Peyer's patch (tissue), 4 donors: ENCODE data around the gene EIF5. TPM values are rescaled to one million over a fixed set of nuclear protein-coding genes. Genes with fewer than 3 reads are reported as not detected.

Source experiments
- DNase-seq, 3 donors: peaks; one replicate each; pipeline ENCODE4 v3.0.0-alpha.2; 2017 to 2019
- H3K27ac ChIP-seq, 4 donors: fragments of 200-600 bp; sonication (generic); one replicate each; pipeline ENCODE4 v1.5.1; 2016 to 2019
- H3K27me3 ChIP-seq, 2 donors: fragments of 200-600 bp; sonication (generic); one replicate each; pipeline ENCODE4 v1.5.1; 2019
- H3K36me3 ChIP-seq, 3 donors: fragments of 200-600 bp; sonication (generic); one replicate each; pipeline ENCODE4 v1.5.1; 2016 to 2019
- H3K4me1 ChIP-seq, 4 donors: fragments of 200-600 bp; sonication (generic); one replicate each; pipeline ENCODE4 v1.5.1; 2016 to 2019
- H3K4me3 ChIP-seq, 4 donors: fragments of 200-600 bp; sonication (generic); 1 replicate in 3 of 4; 2 replicates in 1 of 4; pipeline ENCODE4 v1.5.1; 2016 to 2019; ENCODE audit warnings: mild to moderate bottlenecking in 1 of 4
- H3K9me3 ChIP-seq, 4 donors: fragments of 200-600 bp; sonication (generic); one replicate each; pipeline ENCODE4 v1.5.1; 2016 to 2019; ENCODE audit warnings: mild to moderate bottlenecking in 1 of 4
- POLR2A ChIP-seq, 2 donors: fragments of 450-650 bp; IDR thresholded peaks; one replicate each; pipeline ENCODE4 v1.5.1; 2017; ENCODE audit warnings: antibody characterized with exemption in 2 of 2, mild to moderate bottlenecking in 2 of 2, moderate library complexity in 2 of 2
- total RNA-seq, 4 donors: library from RNA; depleted of rRNA; stranded (reverse); fragments of >200 nt; gene quantifications; one replicate each; pipeline ENCODE4 v1.1.0, GENCODE V29; 2016
- TF ChIP-seq, protein P1 (sequence below), 6 experiments: fragments of 450-650 bp in 4 of 6; fragments of 200-600 bp in 2 of 6; sonication (generic) in 1 of 6; IDR thresholded peaks; one replicate each; pipeline ENCODE4 v1.5.1; 2017 to 2019; ENCODE audit warnings: antibody characterized with exemption in 6 of 6, mild to moderate bottlenecking in 3 of 6, moderate library complexity in 1 of 6

EIF5 gene
- total RNA-seq, 4 donors from 2014 or later, result 176 to 226 (median 217) TPM

DNA sequence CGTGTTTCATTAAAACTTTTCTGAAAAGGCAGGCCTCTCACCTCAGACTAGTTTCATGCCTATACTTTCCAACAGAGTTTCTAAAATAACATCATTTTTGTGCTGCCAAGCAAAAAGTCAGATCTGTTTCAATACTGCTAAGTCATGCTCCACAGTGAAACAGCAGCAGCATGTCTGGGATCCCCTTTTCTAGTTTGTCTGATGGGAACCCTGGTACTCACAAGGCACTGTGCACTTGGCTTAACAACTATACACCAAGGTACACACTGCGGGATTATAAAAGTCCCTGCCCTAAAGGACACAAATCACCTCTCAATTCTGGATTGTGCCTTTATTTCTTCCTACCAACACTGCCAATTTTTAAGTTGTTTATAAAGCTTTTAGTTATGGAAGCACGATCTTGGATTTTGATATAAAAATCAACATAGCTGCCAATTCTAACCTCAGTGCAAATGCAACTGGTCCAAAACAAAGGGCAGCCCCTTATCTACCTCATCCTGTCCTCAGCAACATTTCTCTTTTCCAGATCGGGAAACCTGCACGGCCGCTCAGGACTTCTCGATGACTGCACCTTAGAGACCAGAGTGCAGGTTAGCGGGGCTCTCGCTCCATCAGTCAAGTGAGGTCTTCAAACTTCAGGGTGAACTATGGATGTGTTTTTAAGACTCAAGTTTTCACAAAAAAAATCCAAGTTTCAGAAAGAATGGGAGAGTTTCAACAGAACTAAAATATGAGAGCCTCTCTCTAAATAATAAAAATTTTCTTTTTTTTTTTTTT lies 1.7 kb upstream of the EIF5 start:
- DNase-seq, result peak in 1 of 3 donors; percentile 46
- Histone ChIP-seq H3K27me3 (no peaks in the 10 kb centered on the region), H3K9me3 (no peaks in the 10 kb centered on the region), H3K36me3 (peaks cover 0 to 22% (median 3%) of the 10 kb centered on the region in 3 donors), H3K27ac (peak overlapping the region in 2 of 4 donors; percentile 100), H3K4me3 (no peak overlapping the region), H3K4me1 (peaks cover 0 to 20% (median 11%) of the 10 kb centered on the region in 4 donors)
- TF ChIP-seq, protein P1, sequence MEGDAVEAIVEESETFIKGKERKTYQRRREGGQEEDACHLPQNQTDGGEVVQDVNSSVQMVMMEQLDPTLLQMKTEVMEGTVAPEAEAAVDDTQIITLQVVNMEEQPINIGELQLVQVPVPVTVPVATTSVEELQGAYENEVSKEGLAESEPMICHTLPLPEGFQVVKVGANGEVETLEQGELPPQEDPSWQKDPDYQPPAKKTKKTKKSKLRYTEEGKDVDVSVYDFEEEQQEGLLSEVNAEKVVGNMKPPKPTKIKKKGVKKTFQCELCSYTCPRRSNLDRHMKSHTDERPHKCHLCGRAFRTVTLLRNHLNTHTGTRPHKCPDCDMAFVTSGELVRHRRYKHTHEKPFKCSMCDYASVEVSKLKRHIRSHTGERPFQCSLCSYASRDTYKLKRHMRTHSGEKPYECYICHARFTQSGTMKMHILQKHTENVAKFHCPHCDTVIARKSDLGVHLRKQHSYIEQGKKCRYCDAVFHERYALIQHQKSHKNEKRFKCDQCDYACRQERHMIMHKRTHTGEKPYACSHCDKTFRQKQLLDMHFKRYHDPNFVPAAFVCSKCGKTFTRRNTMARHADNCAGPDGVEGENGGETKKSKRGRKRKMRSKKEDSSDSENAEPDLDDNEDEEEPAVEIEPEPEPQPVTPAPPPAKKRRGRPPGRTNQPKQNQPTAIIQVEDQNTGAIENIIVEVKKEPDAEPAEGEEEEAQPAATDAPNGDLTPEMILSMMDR (IDR thresholded peaks at IDR 0.05), result no peak
- TF ChIP-seq POLR2A (IDR thresholded peaks at IDR 0.05), result no peak

DNA sequence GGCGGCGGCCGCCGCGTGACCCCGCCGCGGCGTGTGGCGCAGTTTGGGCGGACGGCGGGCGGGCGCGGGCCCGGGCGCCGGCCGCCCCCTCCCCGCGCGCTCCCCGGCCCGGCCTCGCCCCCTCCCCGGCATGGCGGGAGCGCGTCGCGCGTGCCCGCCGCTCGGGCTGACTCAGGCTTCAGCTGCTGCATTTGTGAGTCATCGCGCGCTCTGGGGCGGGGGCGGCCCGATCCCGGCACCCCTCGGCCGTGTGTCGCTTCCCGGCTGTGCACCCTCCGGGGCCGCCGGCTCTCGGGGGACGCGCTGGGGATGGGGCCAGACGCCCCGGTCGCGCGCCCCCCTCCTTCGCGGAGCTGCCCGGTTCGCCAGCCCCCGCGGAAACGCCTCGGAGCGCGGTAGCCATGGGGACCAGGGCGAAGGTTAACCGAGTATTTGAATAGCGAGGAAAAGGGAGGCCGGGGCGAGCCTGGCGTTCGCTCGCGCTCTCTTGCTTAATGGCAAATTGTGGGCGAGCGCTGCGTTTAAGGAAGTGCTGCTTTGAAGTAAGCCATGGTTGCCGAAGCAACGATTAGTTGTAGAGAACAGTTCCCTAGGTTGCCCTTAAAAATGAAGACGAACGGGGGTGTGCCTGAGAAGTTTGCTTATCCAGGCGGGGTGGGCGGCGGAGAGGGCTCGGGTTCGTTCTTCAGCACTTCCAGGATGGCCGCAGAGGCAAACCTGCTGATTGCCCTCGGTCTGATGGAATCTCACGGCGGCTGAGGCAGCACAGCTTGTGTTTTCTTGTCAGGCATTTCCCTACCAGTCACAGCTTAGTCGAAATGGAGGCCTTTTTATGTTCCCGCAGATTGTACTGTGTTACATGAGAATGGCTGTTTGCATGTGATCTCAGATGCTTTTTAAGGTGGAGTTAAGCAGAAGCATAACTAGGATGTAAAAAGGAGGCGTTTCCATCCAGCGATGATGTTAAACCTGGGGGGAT lies 896 bp downstream of the EIF5 start:
- Histone ChIP-seq H3K9me3 (no peaks in the 10 kb centered on the region), H3K36me3 (peaks cover 0 to 48% (median 3%) of the 10 kb centered on the region in 3 donors), H3K27ac (peak overlapping the region; percentile 96 to 100 (median 100)), H3K27me3 (no peaks in the 10 kb centered on the region), H3K4me3 (peak overlapping the region; percentile 70 to 98 (median 98)), H3K4me1 (peaks cover 0 to 28% (median 11%) of the 10 kb centered on the region in 4 donors)
- peak; percentile 59 to 89 (median 89) for DNase-seq
- TF ChIP-seq, protein P1 (IDR thresholded peaks at IDR 0.05), result no peak
- TF ChIP-seq POLR2A (IDR thresholded peaks at IDR 0.05), result peak; percentile 23 to 49

DNA sequence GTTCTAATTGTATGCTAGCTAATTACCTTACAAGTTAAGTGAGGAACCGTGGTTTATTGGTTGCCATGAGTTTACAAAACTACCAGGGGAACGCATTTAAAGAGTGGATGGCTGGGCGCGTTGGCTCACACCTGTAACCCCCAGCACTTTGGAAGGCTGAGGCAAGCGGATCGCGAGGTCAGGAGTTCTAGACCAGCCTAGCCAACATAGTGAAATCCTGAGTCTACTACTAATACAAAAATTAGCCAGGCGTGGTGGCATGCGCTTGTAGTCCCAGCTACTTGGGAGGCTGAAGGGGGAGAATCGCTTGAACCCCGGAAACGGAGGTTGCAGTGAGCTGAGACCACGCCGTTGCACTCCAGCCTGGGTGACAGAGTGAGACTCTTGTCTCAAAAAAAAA lies 2.2 kb downstream of the EIF5 start:
- Histone ChIP-seq H3K9me3 (no peaks in the 10 kb centered on the region), H3K4me3 (peak overlapping the region in 2 of 4 donors; percentile 70 to 98), H3K36me3 (peaks cover 0 to 61% (median 3%) of the 10 kb centered on the region in 3 donors), H3K4me1 (peaks cover 0 to 28% (median 11%) of the 10 kb centered on the region in 4 donors), H3K27ac (no peak overlapping the region), H3K27me3 (no peaks in the 10 kb centered on the region)
- TF ChIP-seq POLR2A (IDR thresholded peaks at IDR 0.05), result no peak
- TF ChIP-seq, protein P1 (IDR thresholded peaks at IDR 0.05), result no peak
- no peak for DNase-seq

DNA sequence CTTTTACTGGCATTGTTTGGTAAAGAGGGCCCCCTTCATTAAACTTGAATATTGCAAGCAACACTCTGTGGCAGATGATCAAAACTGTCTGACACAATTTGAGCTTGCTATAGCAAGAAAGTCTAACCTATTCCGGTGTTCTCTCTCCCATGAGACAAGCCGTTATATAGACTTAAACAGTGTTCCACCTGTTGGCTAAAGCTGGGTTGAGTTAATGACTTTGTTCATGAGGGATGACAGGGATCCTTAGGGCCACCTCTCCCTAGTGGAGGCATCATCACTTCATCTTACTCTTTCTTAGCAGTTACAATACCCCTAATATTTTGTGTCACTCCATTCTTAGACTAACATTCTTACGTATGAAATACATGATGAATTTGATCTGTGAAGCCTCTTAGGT lies 3.8 kb downstream of the EIF5 start:
- Histone ChIP-seq H3K36me3 (peaks cover 0 to 77% (median 3%) of the 10 kb centered on the region in 3 donors), H3K9me3 (no peaks in the 10 kb centered on the region), H3K4me3 (no peak overlapping the region), H3K4me1 (peaks cover 0 to 28% (median 11%) of the 10 kb centered on the region in 4 donors), H3K27me3 (no peaks in the 10 kb centered on the region), H3K27ac (no peak overlapping the region)
- TF ChIP-seq, protein P1 (IDR thresholded peaks at IDR 0.05), result no peak
- TF ChIP-seq POLR2A (IDR thresholded peaks at IDR 0.05), result no peak
- DNase-seq, result no peak

DNA sequence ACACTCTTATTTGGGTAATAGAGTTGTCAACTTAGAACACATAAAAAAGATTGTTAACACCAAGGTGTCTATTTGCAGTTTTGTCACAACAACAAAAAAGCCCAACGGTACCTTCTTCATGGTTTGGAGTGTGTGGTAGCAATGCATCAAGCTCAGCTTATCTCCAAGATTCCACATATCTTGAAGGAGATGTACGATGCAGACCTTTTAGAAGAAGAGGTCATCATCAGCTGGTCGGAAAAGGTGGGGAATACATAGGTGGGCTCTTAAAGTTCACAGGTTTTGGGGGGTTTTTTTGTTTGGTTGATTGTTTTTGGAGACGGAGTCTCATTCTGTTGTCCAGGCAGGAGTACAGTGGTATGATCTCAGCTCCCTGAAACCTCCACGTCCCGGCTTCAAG lies 5.5 kb downstream of the EIF5 start:
- TF ChIP-seq POLR2A (IDR thresholded peaks at IDR 0.05), result no peak
- TF ChIP-seq, protein P1 (IDR thresholded peaks at IDR 0.05), result no peak
- H3K27ac ChIP-seq, result no peak overlapping the region
- H3K36me3 ChIP-seq, result peaks cover 0 to 95% (median 3%) of the 10 kb centered on the region in 3 donors
- H3K9me3 ChIP-seq, result no peaks in the 10 kb centered on the region
- H3K4me1 ChIP-seq, result peaks cover 0 to 28% (median 11%) of the 10 kb centered on the region in 4 donors
- H3K27me3 ChIP-seq, result no peaks in the 10 kb centered on the region
- H3K4me3 ChIP-seq, result no peak overlapping the region
- DNase-seq, result no peak
